CD1c-positive myeloid dendritic cell (primary cell): ENCODE data around the gene PLCB2.

Experiments used
- DNase-seq: peaks from one replicate; pipeline ENCODE4 v3.0.0-alpha.2; 2016; ENCODE audit errors: extremely low spot score

PLCB2 gene

GRCh38 chr15:40286794-40287193 lies 20.9 kb downstream of the PLCB2 start:
- no peak for DNase-seq

- DNase-seq, result peak; percentile 62
Measured at GRCh38 chr15:40286061-40286532, 21.6 kb downstream of the PLCB2 start.

- DNase-seq, result peak; percentile 64
Measured at GRCh38 chr15:40285554-40286011, 22.2 kb downstream of the PLCB2 start.

- no peak for DNase-seq
Measured at GRCh38 chr15:40285151-40285550, 22.6 kb downstream of the PLCB2 start.

DNA sequence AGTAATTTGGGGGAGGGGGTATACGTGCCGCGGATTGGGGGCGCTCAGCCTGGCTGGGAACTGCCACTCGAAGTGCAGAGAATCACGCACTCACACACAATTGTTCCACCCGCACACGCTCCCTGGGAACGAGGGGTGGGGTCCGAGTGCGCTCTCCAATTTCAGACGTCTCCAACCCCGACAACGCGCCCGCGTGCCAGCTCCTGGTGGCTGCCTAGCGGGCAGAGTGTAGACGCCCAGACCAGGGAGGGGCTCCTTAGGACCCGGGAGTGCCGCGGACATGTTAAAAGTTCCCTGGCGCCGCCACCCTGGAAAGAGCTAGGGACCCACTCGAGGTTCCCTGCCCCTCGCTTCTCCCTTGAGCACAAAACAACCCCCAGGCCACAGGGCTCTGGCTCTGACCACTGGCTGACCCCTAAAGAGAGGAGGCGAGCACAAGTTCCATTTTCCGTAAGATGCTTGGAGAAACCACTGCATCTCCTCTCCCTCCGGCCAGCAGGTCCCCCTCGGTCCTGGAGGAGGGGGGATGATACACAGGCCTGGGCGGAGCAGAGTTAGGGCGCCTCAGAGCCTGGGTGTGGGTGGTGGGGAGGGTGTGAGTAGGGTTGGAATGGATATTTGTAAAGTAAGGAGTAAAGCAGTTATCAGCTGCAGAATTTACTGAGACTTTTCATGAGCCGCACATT lies 24.0 kb downstream of the PLCB2 start:
- no peak for DNase-seq

DNA sequence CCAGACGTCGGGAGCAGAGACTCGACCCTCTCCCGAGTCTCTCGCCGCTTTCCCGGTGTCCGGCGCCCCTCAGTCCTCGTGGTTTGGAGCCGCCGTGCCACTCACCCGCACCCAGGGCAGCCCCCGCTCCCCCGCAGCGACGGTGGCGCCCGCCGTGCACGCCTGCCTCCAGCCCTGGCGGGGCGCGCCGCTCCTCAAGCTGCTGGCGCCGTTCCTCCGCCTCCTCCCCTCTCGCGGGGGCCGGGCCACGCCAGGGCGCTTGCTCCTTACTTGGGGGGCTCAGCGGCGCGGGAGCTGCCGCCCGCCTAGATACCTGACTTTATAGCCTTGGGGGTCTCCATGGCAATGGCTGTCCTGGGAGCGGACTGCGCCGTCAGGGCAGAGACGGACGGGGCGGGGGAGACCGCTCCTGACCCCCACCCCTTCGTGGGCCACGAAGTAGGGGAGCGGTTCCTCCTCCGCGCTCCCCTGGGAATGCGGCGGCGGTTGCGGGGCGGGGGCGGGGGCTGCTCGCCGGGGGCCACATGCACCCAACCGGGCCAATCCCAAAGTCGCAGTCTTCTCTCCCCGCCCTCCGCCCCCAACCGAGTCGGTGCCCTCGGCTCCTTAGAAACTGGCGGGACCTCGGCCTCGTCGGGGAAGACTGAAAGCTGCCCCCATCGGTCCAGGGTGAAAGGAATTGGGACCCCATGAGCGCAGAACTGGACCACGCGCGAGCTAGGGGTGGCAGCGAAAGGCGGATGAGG lies 24.7 kb downstream of the PLCB2 start, which contains the start of gene ANKRD63:
ANKRD63 (minus strand) TSS at position 196 of the 746 bp plus-strand sequence. CDS start 478 bp downstream, outside the sequence.
- peak; percentile 43 for DNase-seq

- DNase-seq, result peak; percentile 58
Measured at GRCh38 chr15:40282147-40282868, 25.4 kb downstream of the PLCB2 start.

DNA sequence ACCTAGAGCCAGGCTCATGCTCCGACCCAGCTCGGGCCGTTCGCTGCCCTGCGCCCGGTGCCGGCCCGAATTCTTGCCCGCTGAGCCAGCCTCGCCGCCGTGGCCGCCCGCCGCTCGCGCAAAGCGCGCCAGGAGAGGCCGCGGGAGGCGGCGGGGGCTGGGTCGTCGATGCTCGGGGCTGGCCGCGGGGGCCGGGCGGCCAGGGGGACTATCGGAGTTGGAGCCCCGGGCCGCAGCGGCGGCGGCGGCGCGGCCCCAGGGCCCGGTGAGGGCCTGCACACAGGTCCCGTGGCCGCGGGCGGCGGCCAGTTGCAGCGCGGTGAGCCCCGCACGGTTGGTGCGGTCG lies 26.0 kb downstream of the PLCB2 start:
- no peak for DNase-seq

- DNase-seq, result no peak
Measured at GRCh38 chr15:40281057-40281800, 26.5 kb downstream of the PLCB2 start.

DNA sequence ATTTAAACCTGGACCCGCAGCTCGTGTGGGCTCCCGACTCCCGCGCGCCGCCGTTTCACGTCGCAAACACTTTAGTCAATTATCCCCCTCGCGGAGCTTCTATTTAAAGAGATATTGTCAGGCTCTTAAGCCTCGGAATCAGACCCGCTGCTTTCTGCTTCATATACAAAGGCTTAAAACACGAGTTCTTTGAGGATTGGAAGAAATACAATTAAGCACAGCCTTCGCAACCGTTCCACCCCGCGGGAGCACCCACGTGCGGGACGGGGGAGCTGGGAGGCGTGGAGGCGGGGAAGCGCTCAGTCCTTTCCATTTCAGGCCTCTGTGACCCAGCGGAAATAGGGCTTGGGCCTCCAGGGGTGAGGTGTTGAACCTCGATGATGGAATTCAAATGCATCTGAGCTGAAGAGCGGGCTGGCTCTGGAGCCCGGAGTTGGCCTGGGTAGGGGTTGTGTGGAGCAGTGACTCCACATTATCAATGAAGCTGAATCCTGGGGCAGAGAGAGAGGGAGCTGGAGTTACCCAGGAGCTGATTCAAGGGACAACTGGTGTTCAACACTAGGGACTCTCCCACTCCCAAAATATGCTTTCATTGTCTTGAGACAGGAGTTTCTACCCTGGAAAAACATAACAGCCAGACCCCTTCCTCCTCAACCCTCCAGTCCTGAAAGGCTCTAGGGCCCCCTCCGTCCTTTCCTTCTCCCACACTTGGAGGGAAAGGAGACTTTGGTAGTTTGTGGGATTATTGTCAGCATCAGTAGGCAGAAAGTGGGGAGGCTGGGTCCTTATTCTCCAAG lies 27.3 kb downstream of the PLCB2 start:
- no peak for DNase-seq

- peak; percentile 76 for DNase-seq
Measured at GRCh38 chr15:40279437-40280141, 28.1 kb downstream of the PLCB2 start.

DNA sequence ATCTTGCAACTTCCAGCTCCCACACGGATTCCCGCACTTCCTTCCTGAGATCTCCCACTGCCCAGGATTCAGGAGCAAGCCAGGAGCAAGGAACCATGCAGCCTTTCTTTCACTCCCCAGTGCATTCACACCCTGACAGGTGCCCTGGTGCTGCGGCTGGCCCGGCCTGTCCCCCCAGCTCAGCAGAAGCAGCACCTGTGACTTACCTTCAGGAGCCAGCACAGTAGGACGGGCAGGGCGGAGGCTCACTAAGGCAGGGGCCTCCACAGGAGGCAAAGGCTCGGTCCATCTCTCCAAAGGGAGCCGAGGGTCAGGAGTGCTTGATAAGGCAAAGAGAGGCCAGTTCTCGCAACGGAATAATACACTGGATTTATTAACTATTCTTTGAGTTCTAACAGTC lies 29.7 kb downstream of the PLCB2 start:
- no peak for DNase-seq

GRCh38 chr15:40277471-40277870 lies 30.3 kb downstream of the PLCB2 start:
- DNase-seq, result peak; percentile 69

GRCh38 chr15:40276927-40277326 lies 30.8 kb downstream of the PLCB2 start:
- DNase-seq, result no peak

DNA sequence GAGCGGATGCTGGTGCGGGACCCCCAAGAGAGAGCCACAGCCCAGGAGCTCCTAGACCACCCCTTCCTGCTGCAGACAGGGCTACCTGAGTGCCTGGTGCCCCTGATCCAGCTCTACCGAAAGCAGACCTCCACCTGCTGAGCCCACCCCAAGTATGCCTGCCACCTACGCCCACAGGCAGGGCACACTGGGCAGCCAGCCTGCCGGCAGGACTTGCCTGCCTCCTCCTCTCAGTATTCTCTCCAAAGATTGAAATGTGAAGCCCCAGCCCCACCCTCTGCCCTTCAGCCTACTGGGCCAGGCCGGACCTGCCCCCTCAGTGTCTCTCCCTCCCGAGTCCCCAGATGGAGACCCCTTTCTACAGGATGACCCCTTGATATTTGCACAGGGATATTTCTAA lies 31.8 kb downstream of the PLCB2 start:
- no peak for DNase-seq

- peak; percentile 41 for DNase-seq
Measured at GRCh38 chr15:40275523-40275922, 32.2 kb downstream of the PLCB2 start.

DNA sequence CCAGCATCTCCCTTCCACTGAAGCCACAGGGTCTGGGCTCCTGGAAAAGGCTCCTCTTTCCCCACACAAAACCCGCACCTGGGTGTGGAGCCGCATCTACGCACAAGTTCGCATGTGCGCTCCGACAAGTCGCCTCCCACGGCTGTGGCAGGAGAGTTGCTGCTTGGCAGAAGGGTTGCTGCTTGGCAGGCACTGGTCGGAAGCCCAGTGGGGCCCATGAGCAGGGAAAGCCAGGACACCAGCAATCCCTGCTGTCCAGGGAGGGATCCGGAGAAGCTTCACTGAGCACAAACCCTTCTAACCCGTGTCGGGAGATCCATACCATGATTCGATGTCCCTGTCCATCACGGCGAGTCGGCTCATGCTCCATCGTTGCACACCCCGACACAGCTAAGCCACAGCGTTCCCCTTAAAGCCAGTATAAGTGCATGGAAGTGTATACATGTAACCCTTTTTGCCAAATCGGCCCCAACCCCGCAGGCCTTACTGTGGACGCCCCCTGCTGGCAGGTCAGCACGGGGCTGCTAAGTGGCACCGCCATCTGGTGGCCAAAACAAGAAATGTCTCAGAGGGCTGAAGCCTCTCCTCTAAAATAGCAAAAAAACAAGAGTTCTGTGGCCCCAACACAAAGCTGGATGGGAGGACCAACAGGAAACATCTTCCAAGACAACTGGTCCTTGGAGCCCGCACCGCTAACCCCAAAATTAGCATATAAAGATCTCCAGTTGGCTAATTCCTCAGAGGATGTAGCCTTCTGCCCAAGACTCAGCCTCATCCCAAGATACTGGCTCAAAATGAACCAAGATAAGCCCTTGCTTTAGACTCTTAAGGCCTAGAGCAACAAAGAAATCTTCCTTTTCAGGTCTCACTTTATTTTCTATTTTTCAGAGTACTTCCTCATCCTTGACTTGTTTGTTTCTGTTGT lies 33.1 kb downstream of the PLCB2 start:
- peak; percentile 92 for DNase-seq

DNA sequence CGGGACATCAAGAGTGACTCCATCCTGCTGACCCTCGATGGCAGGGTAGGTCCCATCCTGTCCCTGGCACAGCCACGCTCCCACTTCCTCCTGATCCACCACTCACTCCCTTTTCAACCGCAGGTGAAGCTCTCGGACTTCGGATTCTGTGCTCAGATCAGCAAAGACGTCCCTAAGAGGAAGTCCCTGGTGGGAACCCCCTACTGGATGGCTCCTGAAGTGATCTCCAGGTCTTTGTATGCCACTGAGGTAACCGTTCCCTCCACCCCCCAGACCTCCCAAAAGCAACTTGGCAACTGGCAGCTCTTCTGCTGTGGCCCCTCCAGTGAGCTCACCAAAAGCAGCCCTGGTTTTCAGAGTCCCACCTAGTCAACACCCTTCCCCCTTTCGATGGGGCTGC lies 34.3 kb downstream of the PLCB2 start:
- no peak for DNase-seq

DNA sequence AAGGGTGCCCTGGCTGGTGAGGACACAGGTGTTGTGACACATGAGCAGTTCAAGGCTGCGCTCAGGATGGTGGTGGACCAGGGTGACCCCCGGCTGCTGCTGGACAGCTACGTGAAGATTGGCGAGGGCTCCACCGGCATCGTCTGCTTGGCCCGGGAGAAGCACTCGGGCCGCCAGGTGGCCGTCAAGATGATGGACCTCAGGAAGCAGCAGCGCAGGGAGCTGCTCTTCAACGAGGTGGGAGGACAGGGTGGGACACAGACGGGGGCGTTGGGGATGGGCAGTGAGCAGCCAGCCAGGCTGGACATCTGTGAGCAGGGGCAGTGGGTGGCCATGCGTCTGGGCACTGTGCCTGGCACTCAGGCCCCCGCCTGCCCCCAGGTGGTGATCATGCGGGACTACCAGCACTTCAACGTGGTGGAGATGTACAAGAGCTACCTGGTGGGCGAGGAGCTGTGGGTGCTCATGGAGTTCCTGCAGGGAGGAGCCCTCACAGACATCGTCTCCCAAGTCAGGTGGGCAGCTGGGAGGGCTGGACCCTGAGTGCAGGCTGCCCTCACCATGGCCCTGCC lies 35.2 kb downstream of the PLCB2 start:
- DNase-seq, result no peak
